Activated CD4-positive, alpha-beta T cell treated with anti-CD3 and anti-CD28 coated beads, Interleukin-2, amount 50 U/mL, for 16 hours (primary cell): ENCODE results near the gene SARDH.
"Not testable (repeated sequence)": the region's sequence is repeated elsewhere in the genome, so short reads cannot be mapped to it uniquely, and the experiment has no call there.

Experiments
- DNase-seq: peaks from one replicate; pipeline ENCODE4 v3.0.0-alpha.2; 2020

Gene SARDH

DNA sequence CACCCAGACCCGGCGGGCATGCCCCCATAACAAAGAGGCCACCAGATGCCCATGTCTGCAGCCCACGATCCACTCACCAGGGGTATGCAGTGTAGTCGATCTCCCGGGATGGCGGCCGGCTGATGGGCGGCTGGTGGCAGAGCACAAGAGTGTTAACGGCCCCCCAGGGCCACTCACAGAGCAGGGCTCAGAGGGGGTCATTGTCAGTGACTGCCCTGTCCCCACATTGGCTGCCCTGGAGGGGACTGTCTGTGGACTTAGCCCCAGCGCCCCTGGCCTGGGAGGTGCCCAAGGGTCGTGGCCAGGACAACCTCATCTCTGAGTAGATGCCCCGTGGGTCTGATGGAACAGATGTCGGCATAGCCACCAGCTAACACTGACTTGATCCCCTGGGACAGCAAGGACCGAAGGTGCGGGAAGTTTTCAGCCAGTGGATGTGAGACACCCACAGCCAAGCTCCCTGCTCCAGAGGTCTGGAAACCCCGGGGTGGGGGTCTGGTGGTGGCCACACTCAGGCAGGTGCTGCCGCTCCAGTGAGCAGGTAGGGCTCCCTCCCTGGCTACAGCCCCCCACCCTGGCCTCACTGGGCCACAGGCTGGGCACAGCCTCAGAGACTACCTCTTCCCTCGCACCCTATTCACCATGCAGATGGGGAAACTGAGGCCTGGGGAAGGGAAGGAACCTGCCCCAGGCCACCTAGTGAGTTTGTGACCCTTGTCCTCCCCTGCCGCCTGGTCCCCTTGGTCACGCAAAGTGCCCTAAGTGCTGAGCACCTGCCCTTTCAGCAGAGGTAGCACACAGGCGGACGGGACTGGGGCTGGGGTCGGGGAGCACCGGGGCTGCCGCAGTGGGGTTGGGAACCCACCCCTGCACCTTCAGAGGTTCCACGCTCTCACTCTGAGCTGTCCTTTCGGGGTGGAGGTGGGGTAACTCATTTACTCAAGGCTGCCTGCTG lies 38.1 kb upstream of the SARDH start:
- no peak for DNase-seq

DNA sequence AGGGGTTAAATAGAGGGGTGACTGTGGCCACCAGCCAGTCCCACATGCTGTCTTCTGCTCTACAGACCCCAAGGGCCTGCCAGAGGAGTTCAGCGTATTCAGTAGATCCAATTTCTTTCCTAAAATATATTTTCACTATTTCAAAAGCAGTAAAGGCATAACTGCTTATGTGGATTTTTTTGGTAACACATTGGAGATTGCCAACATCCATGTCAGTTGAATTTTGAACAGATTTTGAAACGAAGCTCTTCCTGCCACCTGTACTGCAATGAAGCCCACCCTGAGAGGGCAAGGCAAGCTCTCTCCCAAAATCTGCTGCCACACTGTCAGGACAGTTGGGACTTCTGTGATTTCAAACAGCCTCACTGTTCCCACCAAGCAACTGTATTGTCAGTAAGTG lies 37.1 kb upstream of the SARDH start:
- DNase-seq: no peak

DNA sequence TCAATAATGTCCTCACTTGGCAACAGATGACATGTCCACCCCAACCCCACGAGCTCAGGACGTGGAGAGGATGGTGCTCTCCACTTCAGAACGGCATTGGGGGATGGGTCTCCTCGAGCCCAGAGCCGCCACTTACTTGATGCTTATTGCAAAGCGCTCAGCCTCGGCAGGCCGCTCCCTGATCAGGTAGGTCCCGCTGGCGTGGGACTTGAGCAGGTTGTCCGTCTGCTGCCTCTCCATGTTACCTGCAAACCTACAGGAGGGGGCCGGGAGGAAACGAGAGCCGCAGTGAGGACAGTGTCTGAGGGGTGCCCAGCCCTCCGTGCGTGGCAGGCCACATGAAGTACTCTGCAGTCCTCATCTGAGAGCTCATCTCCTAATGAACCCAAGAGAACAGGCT lies 36.6 kb upstream of the SARDH start:
- no peak for DNase-seq

DNA sequence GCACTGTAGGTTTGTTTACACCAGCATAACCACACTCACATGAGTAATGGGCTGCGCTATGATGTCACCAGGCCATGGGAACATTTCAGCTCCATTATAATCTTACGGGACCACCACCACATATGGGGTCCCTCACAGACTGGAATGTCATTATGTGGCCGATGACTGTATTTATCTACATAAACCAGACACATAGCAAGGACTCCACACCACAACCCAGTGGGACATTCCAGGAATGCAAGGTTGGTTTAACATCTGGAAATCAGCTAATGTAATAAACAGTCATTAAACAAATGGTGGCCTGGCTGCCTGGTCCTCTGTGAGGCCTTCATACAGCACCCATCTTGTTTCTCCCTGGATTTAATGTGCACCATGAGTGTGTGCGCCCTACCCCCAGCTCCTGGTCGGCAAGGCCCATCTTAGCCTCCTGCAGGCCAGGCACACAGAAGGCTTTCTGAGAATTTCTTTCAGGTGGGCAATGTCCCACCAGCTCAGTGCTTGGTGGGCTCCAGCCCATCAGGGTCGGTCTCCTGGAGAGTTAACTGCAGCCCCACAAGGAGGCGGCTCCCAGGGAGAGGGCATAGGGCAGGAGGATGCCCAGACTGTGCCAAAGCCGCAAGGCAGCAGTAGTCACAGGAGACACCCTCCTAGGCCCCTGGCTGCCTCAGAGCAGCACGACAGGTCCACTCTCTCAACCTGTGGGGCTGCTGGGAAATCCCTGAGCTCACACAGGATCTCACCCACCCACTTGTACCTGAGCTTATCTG lies 35.9 kb upstream of the SARDH start:
- no peak for DNase-seq

DNA sequence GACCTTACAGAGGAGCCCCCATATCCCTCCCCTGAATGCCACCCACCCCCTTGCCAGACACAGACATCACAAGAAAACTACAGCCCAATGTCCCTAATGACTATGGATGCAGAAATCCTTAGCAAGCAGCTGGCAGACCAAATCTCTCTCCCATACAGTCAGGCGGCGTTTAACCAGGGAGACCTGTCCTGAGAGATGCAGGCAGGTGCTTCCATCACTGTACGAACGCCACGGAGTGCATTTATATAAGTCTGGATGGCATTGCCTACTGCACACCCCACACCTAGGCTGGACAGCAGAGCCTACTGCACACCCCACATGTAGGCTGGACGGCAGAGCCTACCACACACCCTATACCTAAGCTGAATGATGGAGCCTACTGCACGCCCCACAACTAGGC lies 34.4 kb upstream of the SARDH start:
- DNase-seq: no peak

DNA sequence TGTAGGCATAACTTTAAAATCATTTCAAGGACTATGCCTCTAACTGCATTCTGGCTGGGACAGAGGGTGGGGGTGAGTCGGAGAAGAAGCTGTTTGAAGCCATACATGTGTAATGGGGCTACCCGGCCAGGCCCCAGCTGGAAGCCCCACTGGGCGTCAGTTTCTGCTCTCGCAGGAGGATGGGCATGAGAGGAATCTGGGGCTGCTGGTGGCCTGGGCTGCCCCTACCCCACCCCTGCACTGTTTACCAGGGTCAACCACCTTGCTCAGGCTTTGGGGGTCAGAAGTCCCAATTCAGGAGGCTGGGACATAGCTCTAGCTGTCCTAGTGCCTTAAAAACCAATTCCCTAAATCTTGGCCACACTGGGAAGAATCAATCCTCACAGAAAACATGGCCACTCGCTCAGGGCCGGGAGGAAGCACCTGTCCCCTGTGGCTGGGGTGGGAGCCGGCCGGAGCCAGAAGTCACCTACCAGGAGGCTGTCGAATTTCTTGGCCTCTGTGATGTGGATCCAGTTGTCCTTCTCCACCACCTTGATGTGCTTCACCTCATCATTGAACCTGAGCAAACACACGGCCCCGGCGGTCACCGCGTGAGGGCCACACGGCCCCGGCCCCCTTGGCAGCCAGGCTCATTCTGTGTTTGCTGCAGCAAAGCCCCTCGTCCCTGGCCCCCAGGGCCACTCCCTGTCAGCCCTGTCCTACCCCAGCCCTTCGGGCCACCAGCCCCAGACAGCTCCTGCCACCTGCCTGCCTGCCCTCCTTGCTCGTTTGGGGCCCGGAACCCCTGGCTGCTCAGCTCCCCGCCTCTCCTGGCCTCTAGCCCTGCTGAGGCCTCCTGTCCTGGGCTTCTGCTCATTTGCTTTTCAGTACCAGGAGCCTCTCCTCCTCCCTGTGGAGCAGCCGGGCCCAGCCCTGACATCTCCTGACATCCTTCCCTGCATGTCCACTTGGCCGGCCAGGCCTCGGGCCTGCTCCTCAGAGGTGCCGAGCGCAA lies 33.6 kb upstream of the SARDH start:
- no peak for DNase-seq

DNA sequence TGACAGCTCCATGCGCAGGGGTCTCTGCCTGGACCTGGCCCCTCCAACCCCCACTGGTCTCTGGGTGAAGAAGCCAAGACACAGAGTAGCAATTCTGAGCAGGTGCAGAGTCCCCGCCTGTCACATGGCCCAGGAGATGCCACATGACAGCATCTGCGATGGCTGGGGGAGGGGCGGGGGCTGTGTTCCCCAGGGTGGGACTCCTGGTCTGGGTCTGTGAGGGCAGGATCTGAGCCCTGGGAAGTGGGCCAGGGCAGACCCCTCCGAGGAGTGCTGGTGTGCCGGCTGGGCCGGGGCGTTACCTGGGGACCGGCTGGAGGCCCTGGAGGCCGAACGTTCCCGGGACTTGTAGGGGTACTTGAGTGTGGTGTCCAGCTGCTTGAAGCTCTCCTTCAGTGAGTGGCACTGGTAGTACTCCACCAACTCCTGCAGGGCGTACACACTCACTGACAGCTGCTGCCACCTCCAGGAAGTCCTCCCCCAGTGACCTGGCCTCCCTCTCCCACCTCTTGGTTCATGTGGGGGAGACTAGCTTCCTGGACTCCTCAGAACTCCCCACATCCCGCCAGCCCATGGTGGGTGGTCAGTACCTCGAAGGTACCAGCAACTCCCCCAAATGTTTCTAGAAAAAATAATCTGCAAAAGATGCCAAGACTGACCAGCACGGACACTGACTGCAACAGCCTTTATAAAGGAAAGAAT lies 32.1 kb upstream of the SARDH start:
- DNase-seq: no peak

DNA sequence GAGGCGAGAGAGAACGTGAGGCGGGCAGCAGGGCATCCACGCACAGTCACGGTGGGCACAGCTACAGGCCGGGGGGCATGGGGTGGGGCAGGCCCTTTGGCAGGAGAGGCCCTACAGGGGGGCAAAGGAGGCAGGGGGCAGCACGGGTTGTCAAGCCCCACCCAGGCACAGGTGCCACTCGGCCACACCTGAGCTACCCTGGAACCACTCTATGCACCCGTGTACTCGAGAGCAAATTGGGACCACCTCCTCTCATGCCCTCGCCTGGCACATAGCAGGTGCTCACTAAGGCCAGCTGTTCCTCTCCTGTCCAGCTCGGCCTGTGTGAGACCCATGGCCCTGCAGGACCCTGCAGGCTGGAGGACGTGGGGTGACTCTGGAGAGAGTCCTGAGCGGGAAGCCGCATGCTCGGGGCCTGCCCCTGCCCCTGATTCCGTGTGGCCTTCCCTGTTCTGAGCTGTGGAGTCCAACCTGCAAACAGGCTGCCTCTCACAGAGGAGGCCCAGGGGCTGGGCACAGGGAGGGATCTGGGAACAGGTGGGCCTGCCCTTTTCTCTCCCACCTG lies 31.4 kb upstream of the SARDH start:
- DNase-seq: no peak

DNA sequence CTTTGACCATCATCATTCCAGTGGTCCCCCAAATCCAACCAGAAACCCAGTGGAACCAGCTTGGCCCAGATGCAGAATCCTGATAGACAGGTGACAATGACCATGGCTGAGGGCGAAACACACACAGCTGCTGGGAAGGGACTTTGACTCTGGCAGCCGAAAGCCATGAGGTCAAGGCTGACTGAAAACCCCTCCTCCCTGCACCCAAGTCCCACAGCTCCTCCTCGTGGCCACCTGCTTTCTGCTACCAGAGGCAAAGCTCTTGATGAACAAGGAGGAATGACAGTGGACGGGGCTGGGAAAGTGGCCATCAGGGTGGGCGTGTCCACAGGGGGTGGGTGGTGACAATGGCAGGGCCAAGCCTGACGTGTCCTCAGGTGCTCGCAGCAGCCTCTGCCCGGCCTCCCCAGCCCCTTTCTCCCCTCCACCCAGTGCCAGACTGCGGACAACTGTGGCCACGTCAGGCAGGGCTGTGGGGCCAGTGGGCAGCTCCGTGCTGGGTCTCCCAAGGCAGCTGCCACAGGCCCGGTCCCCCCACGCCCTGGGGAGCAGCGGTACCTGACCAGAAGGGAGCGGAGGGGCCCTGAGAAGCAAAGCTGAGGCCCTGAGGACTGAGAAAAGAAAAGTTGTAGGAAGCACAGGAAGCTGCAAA lies 30.8 kb upstream of the SARDH start:
- no peak for DNase-seq

DNA sequence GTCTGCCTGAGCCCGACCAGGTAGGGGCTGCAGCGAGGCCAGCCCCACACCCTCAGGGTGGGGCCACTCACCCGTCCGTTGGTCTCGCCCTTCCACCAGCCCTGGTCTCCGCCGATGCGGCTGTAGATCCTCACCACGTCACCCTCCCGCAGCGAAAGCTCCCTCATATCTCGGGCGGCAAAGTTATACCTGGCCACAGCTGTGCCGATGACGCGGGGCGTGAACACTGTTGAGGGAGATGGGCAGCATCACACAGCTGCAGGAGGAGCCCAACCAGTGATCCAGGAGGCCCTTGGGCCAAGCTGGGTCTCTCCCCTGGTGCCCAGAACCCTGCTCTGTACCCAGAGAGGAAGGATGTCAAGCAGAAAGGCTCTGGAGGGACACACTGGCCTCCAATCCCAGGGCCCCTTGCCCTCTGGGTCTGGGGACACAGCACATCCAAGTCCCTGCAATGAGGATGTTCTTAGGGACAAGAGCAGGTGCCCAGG lies 30.3 kb upstream of the SARDH start:
- no peak for DNase-seq

DNA sequence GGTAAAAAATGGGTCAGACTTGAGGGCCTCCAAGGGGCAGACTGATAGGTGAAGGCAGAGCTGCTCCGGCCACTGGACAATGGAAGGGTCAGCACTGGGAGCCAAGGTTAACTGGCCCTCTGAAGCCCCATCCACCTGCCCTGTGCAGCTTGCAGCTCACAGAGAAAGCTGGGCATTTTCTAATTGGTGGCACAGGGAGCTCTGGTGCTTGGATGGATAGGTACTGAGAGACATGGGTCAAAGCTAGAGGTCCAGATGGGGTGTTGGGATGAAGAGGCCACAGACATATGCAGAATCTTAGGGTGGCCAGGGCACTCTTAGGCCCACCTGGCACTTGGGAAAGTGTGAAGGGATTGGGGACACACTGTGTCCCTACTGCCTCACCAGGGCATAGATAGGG lies 29.5 kb upstream of the SARDH start:
- no peak for DNase-seq

DNA sequence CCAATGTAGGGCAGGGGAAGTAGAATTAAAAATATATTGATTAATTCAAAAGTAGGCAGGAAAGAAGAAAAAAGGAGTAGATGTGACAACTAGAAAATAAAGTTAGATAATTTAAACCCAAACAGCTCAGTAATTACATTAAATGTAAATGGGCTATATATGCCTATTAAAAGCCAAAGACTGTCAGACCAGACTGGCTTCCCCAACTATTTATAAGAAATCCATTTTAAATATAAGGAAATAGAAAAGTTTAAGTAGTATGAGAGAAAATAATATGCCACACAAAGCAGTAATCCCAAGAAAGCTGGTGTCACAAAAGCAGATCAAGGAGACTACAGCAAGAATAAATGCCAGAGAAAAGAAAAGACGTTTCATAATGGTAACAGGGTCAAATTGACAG lies 28.9 kb upstream of the SARDH start:
- DNase-seq: no peak

DNA sequence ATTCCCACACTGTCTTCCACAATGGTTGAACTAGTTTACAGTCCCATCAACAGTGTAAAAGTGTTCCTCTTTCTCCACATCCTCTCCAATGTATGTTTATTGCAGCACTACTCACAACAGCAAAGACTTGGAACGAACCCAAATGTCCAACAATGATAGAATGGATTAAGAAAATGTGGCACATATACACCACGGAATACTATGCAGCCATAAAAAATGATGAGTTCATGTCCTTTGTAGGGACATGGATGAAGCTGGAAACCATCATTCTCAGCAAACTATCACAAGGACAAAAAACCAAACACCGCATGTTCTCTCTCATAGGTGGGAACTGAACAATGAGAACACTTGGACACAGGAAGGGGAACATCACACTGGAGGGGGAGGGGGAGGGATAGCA lies 28.1 kb upstream of the SARDH start:
- not testable (repeated sequence) for DNase-seq

DNA sequence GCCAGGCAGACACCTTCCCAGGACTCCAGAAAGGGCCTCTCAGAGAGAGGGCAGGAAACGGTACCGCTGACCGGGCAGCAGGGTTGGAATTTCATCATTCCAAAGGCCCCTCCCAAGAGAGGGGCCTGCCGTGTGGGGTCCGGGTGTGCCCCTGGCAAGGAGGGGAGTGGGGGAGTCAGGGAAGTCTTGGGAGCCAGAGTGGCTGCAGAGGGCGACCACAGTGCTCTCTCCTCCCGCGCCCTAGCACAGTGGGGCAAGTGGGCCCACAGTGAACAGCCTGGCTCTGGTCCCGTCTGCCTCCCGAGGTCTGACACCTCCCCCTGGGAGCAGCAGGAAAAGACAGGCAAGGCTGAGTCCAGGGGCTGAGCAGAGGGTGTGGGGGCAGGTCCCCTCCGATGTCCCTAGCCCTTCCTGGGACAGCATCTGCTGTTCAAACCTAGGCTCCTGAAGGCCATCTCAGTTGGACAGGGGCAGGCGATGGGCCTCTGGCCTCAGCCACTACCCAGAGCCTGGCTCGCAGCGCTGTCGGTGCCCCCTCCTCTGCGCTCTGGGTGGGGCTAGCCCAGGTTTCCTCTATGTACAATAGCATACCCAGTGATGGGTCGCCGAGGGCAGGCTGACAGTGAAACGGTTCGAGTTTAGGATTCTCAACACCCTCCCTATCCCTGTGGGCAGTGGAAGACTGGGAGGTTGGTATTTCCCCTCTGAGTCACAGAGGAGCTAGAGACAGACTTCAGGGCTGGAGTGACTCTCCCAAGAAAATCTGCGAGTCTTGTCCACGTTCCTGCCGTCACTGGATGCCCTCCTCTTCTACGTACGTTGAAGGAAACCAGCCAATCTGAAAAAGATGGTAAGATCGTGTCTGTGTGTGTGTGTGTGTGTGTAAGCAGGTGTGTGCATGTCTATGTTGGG lies 25.4 kb upstream of the SARDH start:
- no peak for DNase-seq

DNA sequence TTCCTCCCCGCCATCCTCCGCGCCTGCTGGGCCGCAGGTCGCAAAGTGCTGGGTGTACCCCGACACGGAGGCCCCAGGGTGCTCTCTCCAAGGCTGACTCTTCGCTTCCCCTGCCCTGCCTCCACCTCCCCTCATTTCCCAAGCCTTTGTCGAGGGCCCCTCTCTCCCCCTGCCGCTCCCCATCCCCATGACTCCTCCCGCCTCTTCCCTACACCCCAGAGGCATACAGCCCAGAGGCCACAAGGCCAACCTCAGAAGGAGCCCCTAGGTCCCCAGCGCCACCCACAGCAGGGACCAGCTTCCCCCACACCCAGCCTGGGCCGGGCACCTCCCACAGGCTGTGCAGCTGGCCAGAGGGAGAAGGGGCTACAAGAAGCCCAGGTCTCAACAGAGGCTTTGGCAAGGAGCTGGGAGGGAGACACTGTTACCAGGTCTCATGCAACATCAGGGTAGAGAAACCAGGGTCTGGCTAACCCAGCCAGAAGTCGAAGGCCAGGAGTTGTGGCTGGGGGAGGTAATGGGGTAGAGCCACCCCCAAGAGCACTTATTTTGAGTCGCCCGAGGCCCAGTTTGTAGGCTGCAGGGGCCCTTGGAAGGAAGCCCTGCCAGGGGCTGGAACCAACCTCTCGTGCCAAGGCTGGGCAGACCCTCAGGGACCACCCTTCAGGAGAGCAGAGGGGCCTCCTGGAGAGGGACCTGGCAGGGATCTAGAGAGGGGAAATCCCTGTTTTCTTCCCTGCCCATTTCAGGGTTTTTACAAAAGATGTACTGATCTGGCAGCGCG lies 24.5 kb upstream of the SARDH start:
- DNase-seq: no peak

DNA sequence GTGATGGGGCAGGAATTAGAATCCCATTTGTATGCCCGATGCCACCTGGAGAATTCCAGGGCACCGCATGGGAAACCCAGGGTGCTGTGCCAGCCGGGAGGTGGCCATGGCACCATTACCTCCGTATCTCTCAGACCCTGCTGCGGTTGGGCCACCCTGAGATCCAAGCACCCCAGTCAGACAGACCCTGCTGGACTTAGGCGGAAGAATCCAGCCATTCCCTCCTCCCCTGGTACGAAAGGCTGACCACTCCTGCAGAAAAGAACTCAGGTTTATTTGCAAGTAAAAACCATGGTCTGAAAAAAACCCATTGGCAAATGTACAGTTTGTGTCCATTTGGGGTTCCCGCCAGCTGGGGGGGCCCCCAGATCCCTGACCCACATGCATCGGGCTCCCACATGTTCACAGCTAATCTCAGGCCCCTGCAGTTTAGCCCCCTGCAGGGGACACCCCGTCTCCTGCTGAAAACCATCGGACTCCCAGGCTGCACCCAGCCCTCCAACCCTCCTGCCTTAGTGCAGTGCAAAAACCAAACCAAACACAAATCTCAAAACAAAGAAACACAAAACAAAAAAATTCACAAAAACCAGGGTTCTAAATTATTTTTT lies 23.6 kb upstream of the SARDH start:
- DNase-seq: no peak

DNA sequence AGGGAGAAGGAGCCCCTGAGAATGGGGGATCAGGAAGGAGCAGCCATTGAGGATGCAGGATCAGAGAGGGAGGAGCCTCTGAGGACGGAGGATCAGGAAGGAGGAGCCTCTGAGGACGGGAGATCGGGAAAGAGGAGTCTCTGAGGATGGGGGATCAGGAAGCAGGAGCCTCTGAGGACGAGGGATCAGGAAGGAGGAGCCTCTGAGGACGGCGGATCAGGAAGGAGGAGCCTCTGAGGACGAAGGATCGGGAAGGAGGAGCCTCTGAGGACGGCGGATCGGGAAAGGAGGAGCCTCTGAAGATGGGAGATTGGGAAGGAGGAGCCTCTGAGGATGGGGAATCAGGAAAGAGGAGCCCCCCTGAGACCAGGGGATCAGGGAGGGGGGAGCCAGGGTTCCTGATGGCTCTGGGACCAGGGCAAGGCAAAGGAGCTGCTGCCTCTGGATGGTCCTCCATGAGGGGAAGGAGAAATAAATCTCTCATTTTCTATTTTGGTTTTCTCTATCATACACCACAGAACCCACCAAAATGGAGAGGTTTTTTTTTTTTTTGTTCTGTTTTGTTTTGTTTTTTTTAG lies 22.6 kb upstream of the SARDH start:
- DNase-seq: no peak

DNA sequence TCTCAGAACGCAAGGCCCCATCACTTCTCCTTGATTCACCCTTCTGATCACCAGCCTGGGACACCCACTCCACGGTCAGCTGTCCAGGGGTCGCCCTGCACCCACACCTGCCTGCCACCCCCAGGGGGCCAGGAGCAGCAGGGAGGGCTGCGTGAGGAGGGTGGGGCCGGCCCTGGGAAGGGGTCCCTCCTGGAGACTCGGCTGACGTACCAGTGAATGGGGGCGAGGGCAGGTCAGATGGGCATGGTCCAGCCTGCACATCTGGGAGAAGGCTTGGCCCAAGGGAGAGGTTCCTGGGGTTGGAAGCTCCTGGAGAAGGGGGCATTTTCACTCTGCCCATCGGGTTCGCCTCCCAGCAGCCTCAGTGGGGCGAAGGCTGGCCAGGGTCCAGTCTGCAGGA lies 21.8 kb upstream of the SARDH start:
- no peak for DNase-seq
